ENCODE measurements around the gene PRSS27. TPM values are rescaled to one million over a fixed set of nuclear protein-coding genes. Genes with fewer than 3 reads are reported as not detected.

Gene PRSS27
- polyA plus RNA-seq, 1 of the 3 experiments (the other 2 are of a cell fraction) = 7.7 TPM

- Histone ChIP-seq H3K4me1 (ENCODE audit: control insufficient read depth in 1 of 2, insufficient read depth in 2 of 2, low read depth in 1 of 2, low read length in 1 of 2) (no peaks in the 10 kb centered on the region; a peak in 1 of 4 replicates), H3K9me3 (no peaks in the 10 kb centered on the region), H3K79me2 (ENCODE audit: insufficient read depth) (no peaks in the 10 kb centered on the region), H4K20me1 (ENCODE audit: insufficient read depth) (no peaks in the 10 kb centered on the region), H3K9ac (no peak overlapping the region), H3K27ac (ENCODE audit: low read depth in 2 of 2, low read length in 1 of 2) (no peak overlapping the region), H3K36me3 (replicated peaks in 1 of 2; ENCODE audit: control insufficient read depth in 1 of 2, insufficient read depth in 2 of 2, low read length in 1 of 2) (no peaks in the 10 kb centered on the region), H3K9me2 (no peaks in the 10 kb centered on the region), H3K4me2 (no peak overlapping the region), H3K27me3 (ENCODE audit: insufficient read depth) (no peaks in the 10 kb centered on the region), H3K4me3 (ENCODE audit: low read depth in 2 of 2, low read length in 1 of 2) (no peak overlapping the region), H3F3A (replicated peaks; ENCODE audit: insufficient read depth) (no peaks in the 10 kb centered on the region), H2AFZ (ENCODE audit: low read depth) (no peak overlapping the region)
- no peak for DNase-seq
- POLR2A ChIA-PET = no interaction called here
- CTCF ChIA-PET = no interaction called here
- TF ChIP-seq JUND (IDR thresholded peaks at IDR 0.05) (no peak), FOXJ3 (CRISPR knock-in tag; IDR thresholded peaks at IDR 0.05) (no peak)
- WGBS (ENCODE audit: low lambda C conversion rate) = 95% methylated on average over 5 of the region's 6 CpGs
Observed at GRCh38 chr16:2744711-2745110, 24.7 kb upstream of the PRSS27 start.

GRCh38 chr16:2743007-2743810, 23.2 kb upstream of the PRSS27 start:
- H3K79me2 ChIP-seq (ENCODE audit: insufficient read depth) = no peaks in the 10 kb centered on the region
- no peak overlapping the region for H2AFZ ChIP-seq (ENCODE audit: low read depth)
- CTCF ChIA-PET = no interaction called here
- H3K4me3 ChIP-seq (ENCODE audit: low read depth in 2 of 2, low read length in 1 of 2) = no peak overlapping the region
- H3F3A ChIP-seq (replicated peaks; ENCODE audit: insufficient read depth) = no peaks in the 10 kb centered on the region
- POLR2A ChIA-PET = no interaction called here
- DNase-seq = no peak
- no peak overlapping the region for H3K27ac ChIP-seq (ENCODE audit: low read depth in 2 of 2, low read length in 1 of 2)
- WGBS (ENCODE audit: low lambda C conversion rate) = 73% methylated on average over 12 of the region's 19 CpGs
- no peaks in the 10 kb centered on the region for H3K36me3 ChIP-seq (replicated peaks in 1 of 2; ENCODE audit: control insufficient read depth in 1 of 2, insufficient read depth in 2 of 2, low read length in 1 of 2)
- no peaks in the 10 kb centered on the region for H3K27me3 ChIP-seq (ENCODE audit: insufficient read depth)
- H3K9ac ChIP-seq = no peak overlapping the region
- H3K9me3 ChIP-seq = no peaks in the 10 kb centered on the region
- no peaks in the 10 kb centered on the region; a peak in 1 of 4 replicates for H3K4me1 ChIP-seq (ENCODE audit: control insufficient read depth in 1 of 2, insufficient read depth in 2 of 2, low read depth in 1 of 2, low read length in 1 of 2)
- no peak overlapping the region for H3K4me2 ChIP-seq
- H4K20me1 ChIP-seq (ENCODE audit: insufficient read depth) = no peaks in the 10 kb centered on the region
- TF ChIP-seq NRF1 (IDR thresholded peaks at IDR 0.05; ENCODE audit: low read depth, low read length) (no peak), ZBTB33 (IDR thresholded peaks at IDR 0.05; ENCODE audit: borderline replicate concordance, low read depth) (no peak), CHD2 (IDR thresholded peaks at IDR 0.05; ENCODE audit: low read length, partially characterized antibody) (no peak), EP300 (IDR thresholded peaks at IDR 0.05; ENCODE audit: borderline replicate concordance in 1 of 2, low read depth in 1 of 2, low read length in 1 of 2) (no peak), FOSL2 (IDR thresholded peaks at IDR 0.05; ENCODE audit: borderline replicate concordance, low read depth) (no peak), MXI1 (IDR thresholded peaks at IDR 0.05; ENCODE audit: low read depth, low read length) (no peak), USF1 (IDR thresholded peaks at IDR 0.05; ENCODE audit: borderline replicate concordance, low read depth) (no peak), SMC3 (IDR thresholded peaks at IDR 0.05; ENCODE audit: low read depth, low read length) (no peak), FOXJ3 (CRISPR knock-in tag; IDR thresholded peaks at IDR 0.05) (no peak), TCF12 (IDR thresholded peaks at IDR 0.05) (no peak), TAF1 (IDR thresholded peaks at IDR 0.05; ENCODE audit: borderline replicate concordance, low read depth, low read length) (no peak), NFIC (IDR thresholded peaks at IDR 0.05; ENCODE audit: borderline replicate concordance) (no peak), IRF3 (IDR thresholded peaks at IDR 0.05; ENCODE audit: low read depth, low read length) (no peak), TEAD4 (IDR thresholded peaks at IDR 0.05; ENCODE audit: borderline replicate concordance, insufficient read depth) (no peak), EZH2phosphoT487 (IDR thresholded peaks at IDR 0.05; ENCODE audit: borderline replicate concordance, low read depth) (no peak), MAX (IDR thresholded peaks at IDR 0.05; ENCODE audit: low read depth) (no peak), FOXM1 (IDR thresholded peaks at IDR 0.05; ENCODE audit: low read depth) (no peak), RAD21 (IDR thresholded peaks at IDR 0.05; ENCODE audit: low read length) (no peak), GATA2 (CRISPR knock-in tag; IDR thresholded peaks at IDR 0.05) (no peak)
- no peaks in the 10 kb centered on the region for H3K9me2 ChIP-seq
